ENCODE data around the gene CDK5. TPM values are rescaled to one million over a fixed set of nuclear protein-coding genes. Genes with fewer than 3 reads are reported as not detected.

CDK5 gene
- total and polyA plus RNA-seq, 2 of the 13 experiments (the other 11 are each of a cell fraction or from before 2014, with no cell fraction given) = 16.4 to 21.3 TPM

DNA sequence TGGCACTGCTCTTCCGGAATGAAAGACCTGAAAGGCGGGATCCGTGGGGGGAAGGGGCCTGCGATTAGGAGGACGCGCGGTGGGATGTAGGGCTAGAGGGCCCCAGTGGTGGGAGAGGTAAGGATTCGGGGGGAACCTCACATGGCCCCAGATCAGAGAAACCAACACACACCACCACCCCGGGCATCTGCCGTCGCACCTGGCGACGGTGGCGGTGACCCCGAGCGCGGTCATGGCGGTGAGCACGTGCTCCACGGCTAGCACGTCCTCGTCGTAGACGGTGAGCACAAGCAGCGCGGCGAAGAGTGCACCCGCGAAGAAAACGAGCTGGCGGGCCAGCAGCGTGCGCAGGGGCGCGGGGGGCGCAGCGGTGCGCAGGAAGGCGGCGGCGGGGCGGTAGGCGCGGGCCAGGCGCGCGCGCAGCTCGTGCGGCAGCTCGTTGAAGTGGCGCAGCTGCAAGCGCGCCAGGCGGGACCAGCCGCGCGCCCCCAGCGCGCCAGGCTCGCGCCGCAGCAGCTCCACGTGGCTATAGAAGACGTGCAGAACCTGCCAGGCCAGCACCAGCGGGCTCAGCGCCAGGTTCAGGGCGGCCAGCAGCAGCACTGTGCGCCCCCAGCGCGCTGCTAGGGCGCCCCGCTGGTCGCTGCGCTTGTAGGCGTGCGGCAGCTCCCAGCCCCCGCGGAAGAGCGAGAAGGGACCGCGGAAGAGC, 39.1 kb downstream of the CDK5 start (continued):
- TF ChIP-seq, protein P1, sequence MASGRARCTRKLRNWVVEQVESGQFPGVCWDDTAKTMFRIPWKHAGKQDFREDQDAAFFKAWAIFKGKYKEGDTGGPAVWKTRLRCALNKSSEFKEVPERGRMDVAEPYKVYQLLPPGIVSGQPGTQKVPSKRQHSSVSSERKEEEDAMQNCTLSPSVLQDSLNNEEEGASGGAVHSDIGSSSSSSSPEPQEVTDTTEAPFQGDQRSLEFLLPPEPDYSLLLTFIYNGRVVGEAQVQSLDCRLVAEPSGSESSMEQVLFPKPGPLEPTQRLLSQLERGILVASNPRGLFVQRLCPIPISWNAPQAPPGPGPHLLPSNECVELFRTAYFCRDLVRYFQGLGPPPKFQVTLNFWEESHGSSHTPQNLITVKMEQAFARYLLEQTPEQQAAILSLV (CRISPR knock-in tag; IDR thresholded peaks at IDR 0.05; ENCODE audit: borderline replicate concordance) = peak; percentile 5; the same call in 1 of the 2 replicates
- peak; percentile 25 for TF ChIP-seq AGO1 (IDR thresholded peaks at IDR 0.05; ENCODE audit: low read depth, low read length, poor library complexity, severe bottlenecking)
- TF ChIP-seq SKI (IDR thresholded peaks at IDR 0.05; ENCODE audit: partially characterized antibody) = no peak
- no peak for TF ChIP-seq ZNF17 (CRISPR knock-in tag; IDR thresholded peaks at IDR 0.05)
- TF ChIP-seq, protein P2, sequence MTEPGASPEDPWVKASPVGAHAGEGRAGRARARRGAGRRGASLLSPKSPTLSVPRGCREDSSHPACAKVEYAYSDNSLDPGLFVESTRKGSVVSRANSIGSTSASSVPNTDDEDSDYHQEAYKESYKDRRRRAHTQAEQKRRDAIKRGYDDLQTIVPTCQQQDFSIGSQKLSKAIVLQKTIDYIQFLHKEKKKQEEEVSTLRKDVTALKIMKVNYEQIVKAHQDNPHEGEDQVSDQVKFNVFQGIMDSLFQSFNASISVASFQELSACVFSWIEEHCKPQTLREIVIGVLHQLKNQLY (CRISPR knock-in tag; IDR thresholded peaks at IDR 0.05) = peak; percentile 8; the same call in 1 of the 2 replicates
- TF ChIP-seq CBFB (CRISPR knock-in tag; IDR thresholded peaks at IDR 0.05) = no peak
- TF ChIP-seq CCDC6 (CRISPR knock-in tag; IDR thresholded peaks at IDR 0.05) = peak; percentile 71; the same call in 1 of the 2 replicates
- TF ChIP-seq, protein P3, sequence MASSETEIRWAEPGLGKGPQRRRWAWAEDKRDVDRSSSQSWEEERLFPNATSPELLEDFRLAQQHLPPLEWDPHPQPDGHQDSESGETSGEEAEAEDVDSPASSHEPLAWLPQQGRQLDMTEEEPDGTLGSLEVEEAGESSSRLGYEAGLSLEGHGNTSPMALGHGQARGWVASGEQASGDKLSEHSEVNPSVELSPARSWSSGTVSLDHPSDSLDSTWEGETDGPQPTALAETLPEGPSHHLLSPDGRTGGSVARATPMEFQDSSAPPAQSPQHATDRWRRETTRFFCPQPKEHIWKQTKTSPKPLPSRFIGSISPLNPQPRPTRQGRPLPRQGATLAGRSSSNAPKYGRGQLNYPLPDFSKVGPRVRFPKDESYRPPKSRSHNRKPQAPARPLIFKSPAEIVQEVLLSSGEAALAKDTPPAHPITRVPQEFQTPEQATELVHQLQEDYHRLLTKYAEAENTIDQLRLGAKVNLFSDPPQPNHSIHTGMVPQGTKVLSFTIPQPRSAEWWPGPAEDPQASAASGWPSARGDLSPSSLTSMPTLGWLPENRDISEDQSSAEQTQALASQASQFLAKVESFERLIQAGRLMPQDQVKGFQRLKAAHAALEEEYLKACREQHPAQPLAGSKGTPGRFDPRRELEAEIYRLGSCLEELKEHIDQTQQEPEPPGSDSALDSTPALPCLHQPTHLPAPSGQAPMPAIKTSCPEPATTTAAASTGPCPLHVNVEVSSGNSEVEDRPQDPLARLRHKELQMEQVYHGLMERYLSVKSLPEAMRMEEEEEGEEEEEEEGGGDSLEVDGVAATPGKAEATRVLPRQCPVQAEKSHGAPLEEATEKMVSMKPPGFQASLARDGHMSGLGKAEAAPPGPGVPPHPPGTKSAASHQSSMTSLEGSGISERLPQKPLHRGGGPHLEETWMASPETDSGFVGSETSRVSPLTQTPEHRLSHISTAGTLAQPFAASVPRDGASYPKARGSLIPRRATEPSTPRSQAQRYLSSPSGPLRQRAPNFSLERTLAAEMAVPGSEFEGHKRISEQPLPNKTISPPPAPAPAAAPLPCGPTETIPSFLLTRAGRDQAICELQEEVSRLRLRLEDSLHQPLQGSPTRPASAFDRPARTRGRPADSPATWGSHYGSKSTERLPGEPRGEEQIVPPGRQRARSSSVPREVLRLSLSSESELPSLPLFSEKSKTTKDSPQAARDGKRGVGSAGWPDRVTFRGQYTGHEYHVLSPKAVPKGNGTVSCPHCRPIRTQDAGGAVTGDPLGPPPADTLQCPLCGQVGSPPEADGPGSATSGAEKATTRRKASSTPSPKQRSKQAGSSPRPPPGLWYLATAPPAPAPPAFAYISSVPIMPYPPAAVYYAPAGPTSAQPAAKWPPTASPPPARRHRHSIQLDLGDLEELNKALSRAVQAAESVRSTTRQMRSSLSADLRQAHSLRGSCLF (CRISPR knock-in tag; IDR thresholded peaks at IDR 0.05; ENCODE audit: borderline replicate concordance) = no peak
- TF ChIP-seq, protein P4, sequence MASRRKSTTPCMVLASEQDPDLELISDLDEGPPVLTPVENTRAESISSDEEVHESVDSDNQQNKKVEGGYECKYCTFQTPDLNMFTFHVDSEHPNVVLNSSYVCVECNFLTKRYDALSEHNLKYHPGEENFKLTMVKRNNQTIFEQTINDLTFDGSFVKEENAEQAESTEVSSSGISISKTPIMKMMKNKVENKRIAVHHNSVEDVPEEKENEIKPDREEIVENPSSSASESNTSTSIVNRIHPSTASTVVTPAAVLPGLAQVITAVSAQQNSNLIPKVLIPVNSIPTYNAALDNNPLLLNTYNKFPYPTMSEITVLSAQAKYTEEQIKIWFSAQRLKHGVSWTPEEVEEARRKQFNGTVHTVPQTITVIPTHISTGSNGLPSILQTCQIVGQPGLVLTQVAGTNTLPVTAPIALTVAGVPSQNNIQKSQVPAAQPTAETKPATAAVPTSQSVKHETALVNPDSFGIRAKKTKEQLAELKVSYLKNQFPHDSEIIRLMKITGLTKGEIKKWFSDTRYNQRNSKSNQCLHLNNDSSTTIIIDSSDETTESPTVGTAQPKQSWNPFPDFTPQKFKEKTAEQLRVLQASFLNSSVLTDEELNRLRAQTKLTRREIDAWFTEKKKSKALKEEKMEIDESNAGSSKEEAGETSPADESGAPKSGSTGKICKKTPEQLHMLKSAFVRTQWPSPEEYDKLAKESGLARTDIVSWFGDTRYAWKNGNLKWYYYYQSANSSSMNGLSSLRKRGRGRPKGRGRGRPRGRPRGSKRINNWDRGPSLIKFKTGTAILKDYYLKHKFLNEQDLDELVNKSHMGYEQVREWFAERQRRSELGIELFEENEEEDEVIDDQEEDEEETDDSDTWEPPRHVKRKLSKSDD (CRISPR knock-in tag; IDR thresholded peaks at IDR 0.05; ENCODE audit: low read depth) = peak; percentile 82
- TF ChIP-seq, protein P5, sequence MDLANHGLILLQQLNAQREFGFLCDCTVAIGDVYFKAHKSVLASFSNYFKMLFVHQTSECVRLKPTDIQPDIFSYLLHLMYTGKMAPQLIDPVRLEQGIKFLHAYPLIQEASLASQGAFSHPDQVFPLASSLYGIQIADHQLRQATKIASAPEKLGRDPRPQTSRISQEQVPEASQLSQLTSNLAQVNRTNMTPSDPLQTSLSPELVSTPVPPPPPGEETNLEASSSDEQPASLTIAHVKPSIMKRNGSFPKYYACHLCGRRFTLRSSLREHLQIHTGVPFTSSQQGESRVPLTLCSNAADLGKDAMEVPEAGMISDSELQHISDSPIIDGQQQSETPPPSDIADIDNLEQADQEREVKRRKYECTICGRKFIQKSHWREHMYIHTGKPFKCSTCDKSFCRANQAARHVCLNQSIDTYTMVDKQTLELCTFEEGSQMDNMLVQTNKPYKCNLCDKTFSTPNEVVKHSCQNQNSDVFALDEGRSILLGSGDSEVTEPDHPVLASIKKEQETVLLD (CRISPR knock-in tag; IDR thresholded peaks at IDR 0.05; ENCODE audit: low read depth) = peak; percentile 69; the same call in 1 of the 2 replicates
- TF ChIP-seq ZNF749 (CRISPR knock-in tag; IDR thresholded peaks at IDR 0.05; ENCODE audit: borderline replicate concordance) = no peak

Data from HepG2 (cell line).